ENCODE measurements around the gene MAGI2. TPM values are rescaled to one million over a fixed set of nuclear protein-coding genes. Genes with fewer than 3 reads are reported as not detected.

MAGI2 gene
- total and polyA plus RNA-seq, 2 of the 13 experiments (the other 11 are each of a cell fraction or from before 2014, with no cell fraction given) = 1.5 to 3.8 TPM

DNA sequence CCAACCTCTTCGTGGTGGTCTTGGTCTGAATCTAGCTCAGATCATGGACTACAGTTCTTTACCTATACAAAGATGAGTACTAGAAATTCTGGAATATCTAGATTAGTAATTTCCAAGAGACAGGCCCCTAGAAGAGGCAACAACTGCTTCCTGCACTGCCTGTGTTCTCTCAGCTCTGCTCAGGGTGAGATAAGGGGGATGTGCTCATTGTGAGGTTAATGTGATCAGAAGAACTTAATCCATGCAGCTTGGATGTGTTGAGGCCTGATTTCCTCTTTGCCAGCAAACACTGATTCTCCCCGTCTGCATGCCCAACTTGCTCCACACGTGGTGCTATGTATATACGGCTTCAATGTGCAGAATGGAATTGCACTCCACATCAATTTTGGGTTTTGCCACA lies 1386.9 kb downstream of the MAGI2 start:
- Histone ChIP-seq H3K27ac (ENCODE audit: extremely low read length, insufficient read depth, low read length) (no peak overlapping the region), H3K4me2 (ENCODE audit: low read depth, low read length) (no peak overlapping the region), H3K79me2 (ENCODE audit: insufficient read depth, low read length) (no peaks in the 10 kb centered on the region), H4K20me1 (ENCODE audit: insufficient read depth, low read length) (no peaks in the 10 kb centered on the region), H2AFZ (ENCODE audit: low read length) (no peak overlapping the region), H3K36me3 (replicated peaks in 1 of 2; ENCODE audit: control insufficient read depth in 1 of 2, insufficient read depth in 2 of 2, low read length in 2 of 2) (no peaks in the 10 kb centered on the region), H3K9ac (ENCODE audit: insufficient read depth, low read depth, low read length) (no peak overlapping the region), H3K4me1 (ENCODE audit: insufficient read depth, low read length) (no peaks in the 10 kb centered on the region), H3K9me3 (ENCODE audit: low read length) (no peaks in the 10 kb centered on the region), H3K4me3 (replicated peaks in 1 of 3; ENCODE audit: insufficient read depth in 1 of 3, low read depth in 2 of 3, low read length in 3 of 3) (no peak overlapping the region), H3K27me3 (ENCODE audit: control insufficient read depth in 1 of 2, insufficient read depth in 2 of 2, low read length in 2 of 2) (no peaks in the 10 kb centered on the region)
- ChIA-PET CTCF (ENCODE audit: low intra/inter-chr PET ratio, low total read pairs) (no interaction called here), POLR2A (no interaction called here)
- TF ChIP-seq ZNF33B (CRISPR knock-in tag; IDR thresholded peaks at IDR 0.05) = no peak
- TF ChIP-seq ZNF777 (CRISPR knock-in tag; IDR thresholded peaks at IDR 0.05) = no peak
- TF ChIP-seq ZNF567 (CRISPR knock-in tag; IDR thresholded peaks at IDR 0.05; ENCODE audit: borderline replicate concordance) = no peak
- TF ChIP-seq KAT7 (CRISPR knock-in tag; IDR thresholded peaks at IDR 0.05; ENCODE audit: borderline replicate concordance) = no peak
- no peak for TF ChIP-seq ZNF879 (CRISPR knock-in tag; IDR thresholded peaks at IDR 0.05)
- no peak for TF ChIP-seq ZNF354B (CRISPR knock-in tag; IDR thresholded peaks at IDR 0.05)
- in situ Hi-C loops (cut with HindIII; ENCODE audit: extremely low pct_ligation_motif_present, low pct_unique_long_range_greater_than_20kb) = no loop called here
- DNase-seq (ENCODE audit: low spot score) (no peak), ATAC-seq (no peak), FAIRE-seq (no peak)
- intact Hi-C loops (cut with micrococcal nuclease; ENCODE audit: unreplicated experiment) = no loop called here
- WGBS (ENCODE audit: low lambda C conversion rate) = 42% methylated on average over 4 of the region's 4 CpGs
- no TSS peak for BruUV-seq (replicated peaks)

DNA sequence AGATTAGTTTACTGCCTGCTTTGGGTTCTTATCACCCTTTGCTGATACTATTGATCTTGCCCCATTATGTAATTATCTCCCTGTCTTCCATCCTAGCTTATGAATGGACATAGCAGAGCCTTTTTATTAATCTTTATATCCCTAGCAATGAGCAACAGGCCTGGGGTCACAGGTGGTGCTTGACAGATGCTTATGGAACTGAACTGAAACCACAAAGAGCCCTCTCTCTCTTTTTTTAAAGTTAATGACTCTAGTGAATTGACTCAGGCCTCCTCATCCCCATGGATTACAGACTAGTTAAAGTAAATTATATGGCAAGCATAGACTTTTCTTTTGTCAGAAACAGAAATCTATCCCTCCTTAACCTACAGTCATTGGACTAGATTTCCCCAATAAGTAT lies 1389.7 kb downstream of the MAGI2 start:
- Histone ChIP-seq H3K79me2 (ENCODE audit: insufficient read depth, low read length) (no peaks in the 10 kb centered on the region), H3K27ac (ENCODE audit: extremely low read length, insufficient read depth, low read length) (no peak overlapping the region), H3K9ac (ENCODE audit: insufficient read depth, low read depth, low read length) (no peak overlapping the region), H3K9me3 (ENCODE audit: low read length) (no peaks in the 10 kb centered on the region), H3K4me1 (ENCODE audit: insufficient read depth, low read length) (no peaks in the 10 kb centered on the region), H2AFZ (ENCODE audit: low read length) (no peak overlapping the region), H3K4me2 (ENCODE audit: low read depth, low read length) (no peak overlapping the region), H3K36me3 (replicated peaks in 1 of 2; ENCODE audit: control insufficient read depth in 1 of 2, insufficient read depth in 2 of 2, low read length in 2 of 2) (no peaks in the 10 kb centered on the region), H3K4me3 (replicated peaks in 1 of 3; ENCODE audit: insufficient read depth in 1 of 3, low read depth in 2 of 3, low read length in 3 of 3) (no peak overlapping the region), H3K27me3 (ENCODE audit: control insufficient read depth in 1 of 2, insufficient read depth in 2 of 2, low read length in 2 of 2) (no peaks in the 10 kb centered on the region), H4K20me1 (ENCODE audit: insufficient read depth, low read length) (no peaks in the 10 kb centered on the region)
- DNase-seq (ENCODE audit: low spot score) (no peak), FAIRE-seq (no peak), ATAC-seq (no peak)
- intact Hi-C loops (cut with micrococcal nuclease; ENCODE audit: unreplicated experiment) = no loop called here
- CTCF ChIA-PET (ENCODE audit: low intra/inter-chr PET ratio, low total read pairs) = no interaction called here
- BruUV-seq (replicated peaks) = no TSS peak
- in situ Hi-C loops (cut with HindIII; ENCODE audit: extremely low pct_ligation_motif_present, low pct_unique_long_range_greater_than_20kb) = no loop called here
- POLR2A ChIA-PET = no interaction called here
- TF ChIP-seq ZFP90 (CRISPR knock-in tag; IDR thresholded peaks at IDR 0.05; ENCODE audit: borderline replicate concordance) (no peak), NR1H2 (CRISPR knock-in tag; IDR thresholded peaks at IDR 0.05; ENCODE audit: borderline replicate concordance, low read depth) (no peak), ZNF674 (CRISPR knock-in tag; IDR thresholded peaks at IDR 0.05; ENCODE audit: low read depth) (no peak), ZNF589 (CRISPR knock-in tag; conservative IDR thresholded peaks at IDR 0.05) (no peak), JARID2 (CRISPR knock-in tag; IDR thresholded peaks at IDR 0.05; ENCODE audit: insufficient replicate concordance) (no peak), ZNF337 (CRISPR knock-in tag; IDR thresholded peaks at IDR 0.05; ENCODE audit: borderline replicate concordance, low read depth) (no peak), STAT5B (CRISPR knock-in tag; IDR thresholded peaks at IDR 0.05) (no peak), HOXA3 (CRISPR knock-in tag; IDR thresholded peaks at IDR 0.05) (no peak), HNRNPLL (IDR thresholded peaks at IDR 0.05; ENCODE audit: low read depth, low read length, poor library complexity, severe bottlenecking) (no peak), ZNF607 (CRISPR knock-in tag; IDR thresholded peaks at IDR 0.05; ENCODE audit: borderline replicate concordance) (no peak), SP1 (IDR thresholded peaks at IDR 0.05) (no peak), SP1 (CRISPR knock-in tag; IDR thresholded peaks at IDR 0.05) (no peak)
- TF ChIP-seq, protein P1, sequence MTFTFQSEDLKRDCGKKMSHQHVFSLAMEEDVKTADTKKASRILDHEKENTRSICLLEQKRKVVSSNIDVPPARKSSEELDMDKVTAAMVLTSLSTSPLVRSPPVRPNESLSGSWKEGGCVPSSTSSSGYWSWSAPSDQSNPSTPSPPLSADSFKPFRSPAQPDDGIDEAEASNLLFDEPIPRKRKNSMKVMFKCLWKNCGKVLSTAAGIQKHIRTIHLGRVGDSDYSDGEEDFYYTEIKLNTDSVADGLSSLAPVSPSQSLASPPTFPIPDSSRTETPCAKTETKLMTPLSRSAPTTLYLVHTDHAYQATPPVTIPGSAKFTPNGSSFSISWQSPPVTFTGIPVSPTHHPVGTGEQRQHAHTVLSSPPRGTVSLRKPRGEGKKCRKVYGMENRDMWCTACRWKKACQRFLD (CRISPR knock-in tag; IDR thresholded peaks at IDR 0.05; ENCODE audit: borderline replicate concordance) = no peak
- TF ChIP-seq, protein P2, sequence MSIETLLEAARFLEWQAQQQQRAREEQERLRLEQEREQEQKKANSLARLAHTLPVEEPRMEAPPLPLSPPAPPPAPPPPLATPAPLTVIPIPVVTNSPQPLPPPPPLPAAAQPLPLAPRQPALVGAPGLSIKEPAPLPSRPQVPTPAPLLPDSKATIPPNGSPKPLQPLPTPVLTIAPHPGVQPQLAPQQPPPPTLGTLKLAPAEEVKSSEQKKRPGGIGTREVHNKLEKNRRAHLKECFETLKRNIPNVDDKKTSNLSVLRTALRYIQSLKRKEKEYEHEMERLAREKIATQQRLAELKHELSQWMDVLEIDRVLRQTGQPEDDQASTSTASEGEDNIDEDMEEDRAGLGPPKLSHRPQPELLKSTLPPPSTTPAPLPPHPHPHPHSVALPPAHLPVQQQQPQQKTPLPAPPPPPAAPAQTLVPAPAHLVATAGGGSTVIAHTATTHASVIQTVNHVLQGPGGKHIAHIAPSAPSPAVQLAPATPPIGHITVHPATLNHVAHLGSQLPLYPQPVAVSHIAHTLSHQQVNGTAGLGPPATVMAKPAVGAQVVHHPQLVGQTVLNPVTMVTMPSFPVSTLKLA (IDR thresholded peaks at IDR 0.05) = no peak
